GM13977 (cell line): ENCODE data around the gene IP6K1.

Experiments used
- DNase-seq: peaks from one replicate; pipeline ENCODE4 v3.0.0; 2012; ENCODE audit warnings: low spot score
- in situ Hi-C: fragments of 300-500 bp; cut with MboI; formaldehyde crosslinking; loops from one replicate; pipeline ENCODE4 v1.12.0; 2022; ENCODE audit warnings: low sequenced_read_pairs, low pct_unique_long_range_greater_than_20kb, mixed read lengths, inconsistent platforms; ENCODE audit not compliant: unreplicated experiment
- TF ChIP-seq, protein P1 (sequence below): IDR thresholded peaks from 2 replicates; pipeline ENCODE4 v1.5.1; 2012; ENCODE audit warnings: mild to moderate bottlenecking, control low read depth; ENCODE audit not compliant: insufficient read depth; ENCODE audit errors: extremely low read depth, missing control alignments

Gene IP6K1

GRCh38 chr3:49793486-49794085, 7.2 kb upstream of the IP6K1 start:
- in situ Hi-C loops, result no loop called here
- no peak for DNase-seq
- TF ChIP-seq, protein P1, sequence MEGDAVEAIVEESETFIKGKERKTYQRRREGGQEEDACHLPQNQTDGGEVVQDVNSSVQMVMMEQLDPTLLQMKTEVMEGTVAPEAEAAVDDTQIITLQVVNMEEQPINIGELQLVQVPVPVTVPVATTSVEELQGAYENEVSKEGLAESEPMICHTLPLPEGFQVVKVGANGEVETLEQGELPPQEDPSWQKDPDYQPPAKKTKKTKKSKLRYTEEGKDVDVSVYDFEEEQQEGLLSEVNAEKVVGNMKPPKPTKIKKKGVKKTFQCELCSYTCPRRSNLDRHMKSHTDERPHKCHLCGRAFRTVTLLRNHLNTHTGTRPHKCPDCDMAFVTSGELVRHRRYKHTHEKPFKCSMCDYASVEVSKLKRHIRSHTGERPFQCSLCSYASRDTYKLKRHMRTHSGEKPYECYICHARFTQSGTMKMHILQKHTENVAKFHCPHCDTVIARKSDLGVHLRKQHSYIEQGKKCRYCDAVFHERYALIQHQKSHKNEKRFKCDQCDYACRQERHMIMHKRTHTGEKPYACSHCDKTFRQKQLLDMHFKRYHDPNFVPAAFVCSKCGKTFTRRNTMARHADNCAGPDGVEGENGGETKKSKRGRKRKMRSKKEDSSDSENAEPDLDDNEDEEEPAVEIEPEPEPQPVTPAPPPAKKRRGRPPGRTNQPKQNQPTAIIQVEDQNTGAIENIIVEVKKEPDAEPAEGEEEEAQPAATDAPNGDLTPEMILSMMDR, result no peak

- in situ Hi-C loops, result no loop called here
- no peak for DNase-seq
- TF ChIP-seq, protein P1, result no peak
Measured at GRCh38 chr3:49792371-49793150, 6.2 kb upstream of the IP6K1 start.

DNA sequence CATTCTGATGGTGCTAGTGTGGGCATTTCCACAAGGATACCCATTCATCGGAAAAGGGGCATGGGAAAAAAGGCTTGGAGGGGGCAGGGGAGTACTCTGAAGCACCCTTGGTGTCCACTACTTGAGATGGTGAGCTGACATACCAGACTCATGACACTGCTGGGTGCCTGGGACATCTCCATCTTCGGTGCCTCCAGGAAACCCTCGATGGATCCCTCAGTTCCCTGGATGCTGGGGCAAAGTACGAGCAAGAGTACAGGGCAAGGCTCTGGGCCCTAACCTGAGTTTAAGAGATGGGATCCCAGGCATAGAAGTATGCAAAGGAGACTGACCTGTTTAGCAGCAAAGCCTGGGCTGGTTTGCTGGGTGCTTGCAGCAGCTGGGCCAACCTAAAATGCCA, 5.2 kb upstream of the IP6K1 start:
- TF ChIP-seq, protein P1, result no peak
- in situ Hi-C loops, result no loop called here
- no peak for DNase-seq

DNA sequence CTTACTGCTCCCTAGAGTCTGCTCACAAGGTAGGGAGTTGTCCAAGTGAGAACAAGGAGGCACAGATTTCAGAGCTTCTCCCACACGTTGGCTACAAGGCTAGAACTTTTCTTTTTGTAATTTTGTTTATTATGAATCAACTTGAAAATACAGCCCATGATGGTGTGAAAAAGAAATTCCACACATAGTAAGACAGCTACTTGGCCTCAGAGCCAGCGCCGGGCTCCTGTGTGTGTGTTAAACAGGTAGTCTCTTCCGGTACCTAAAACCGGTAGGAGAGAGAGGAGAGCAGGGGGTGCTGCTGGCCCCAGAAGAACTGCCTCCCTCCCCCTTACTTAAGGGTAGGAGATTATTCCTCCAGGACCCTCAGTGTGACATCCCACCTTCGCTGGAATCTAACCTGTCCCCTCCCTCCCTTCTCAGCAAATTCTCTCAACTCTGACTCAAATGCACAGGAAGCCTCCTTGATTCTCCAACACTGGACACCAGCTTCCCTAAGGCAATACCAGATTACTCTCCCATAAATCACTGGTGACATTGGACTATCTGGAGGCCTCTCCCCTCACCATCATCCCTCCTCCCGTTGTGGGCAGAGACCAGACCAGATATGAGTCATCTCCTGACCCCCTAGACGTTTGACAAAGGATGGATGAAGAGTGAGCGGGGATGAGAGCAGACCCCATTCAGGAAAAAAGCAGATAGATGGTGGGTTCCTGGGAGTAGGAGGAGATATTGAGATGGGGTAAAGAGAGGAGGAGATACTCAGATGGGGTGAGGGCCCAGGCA, 4.5 kb upstream of the IP6K1 start:
- no peak for DNase-seq
- in situ Hi-C loops, result no loop called here
- TF ChIP-seq, protein P1, result no peak

DNA sequence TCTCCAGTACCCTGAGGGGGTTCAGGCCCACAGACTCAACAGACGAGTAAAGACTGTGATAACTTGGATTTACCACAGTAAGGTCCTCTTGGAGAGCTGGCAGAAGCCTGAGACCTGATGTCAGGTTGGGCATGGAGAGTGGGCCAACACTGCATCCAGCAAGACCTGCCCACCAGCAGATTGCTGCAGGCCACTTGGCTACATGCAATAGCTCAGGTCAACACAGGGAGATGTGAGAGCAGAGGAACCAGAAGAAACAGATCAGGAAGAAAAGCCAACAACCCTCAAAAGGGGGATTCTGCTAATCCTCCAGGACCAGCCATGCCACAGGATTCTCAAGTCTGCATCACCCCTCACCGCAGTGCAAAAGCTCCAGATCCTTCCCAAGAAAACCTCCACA, 1.7 kb upstream of the IP6K1 start:
- TF ChIP-seq, protein P1, result no peak
- no peak for DNase-seq
- in situ Hi-C loops, result no loop called here

- TF ChIP-seq, protein P1, result no peak
- DNase-seq, result no peak
- in situ Hi-C loops, result no loop called here
Measured at GRCh38 chr3:49787536-49787935, 1.2 kb upstream of the IP6K1 start.
